Spleen (tissue), 11 donors: Measurements from ENCODE around the gene PCDHGA10. TPM values are rescaled to one million over a fixed set of nuclear protein-coding genes. Genes with fewer than 3 reads are reported as not detected.
A peak's percentile ranks its signal among the peaks of the same experiment; 100 is the strongest.
"Not testable (repeated sequence)": the region's sequence is repeated elsewhere in the genome, so short reads cannot be mapped to it uniquely, and the experiment has no call there.

Experiments
- DNase-seq: peaks from one replicate; pipeline ENCODE4 v3.0.0-alpha.2; 2020
- H3K27ac ChIP-seq, 8 donors: fragments of 200-600 bp; sonication (generic) in 7 of 8; 1 replicate in 4 of 8; 2 replicates in 4 of 8; pipeline versions ENCODE4 v1.5.0 to v1.8.0; 2016 to 2021; ENCODE audit warnings: inconsistent platforms in 4 of 8, mild to moderate bottlenecking in 4 of 8, moderate library complexity in 1 of 8
- H3K27me3 ChIP-seq, 7 donors: fragments of 200-600 bp; sonication (generic) in 6 of 7; replicated peaks in 1 of 7; 1 replicate in 4 of 7; 2 replicates in 3 of 7; pipeline versions ENCODE4 v1.5.0 to v1.8.0; 2016 to 2021; ENCODE audit warnings: inconsistent platforms in 3 of 7, mild to moderate bottlenecking in 1 of 7
- H3K36me3 ChIP-seq, 6 donors: fragments of 200-600 bp; sonication (generic) in 5 of 6; 1 replicate in 4 of 6; 2 replicates in 2 of 6; pipeline versions ENCODE4 v1.5.0 to v1.8.0; 2016 to 2021; ENCODE audit warnings: inconsistent platforms in 2 of 6
- H3K4me1 ChIP-seq, 6 donors: fragments of 200-600 bp; sonication (generic) in 5 of 6; 1 replicate in 3 of 6; 2 replicates in 3 of 6; pipeline versions ENCODE4 v1.5.0 to v1.8.0; 2016 to 2021; ENCODE audit warnings: inconsistent platforms in 3 of 6
- H3K4me3 ChIP-seq, 8 donors: fragments of 200-600 bp; sonication (generic) in 7 of 8; 1 replicate in 4 of 8; 2 replicates in 4 of 8; pipeline versions ENCODE4 v1.5.0 to v1.8.0; 2016 to 2021; ENCODE audit warnings: inconsistent platforms in 4 of 8, mild to moderate bottlenecking in 4 of 8, moderate library complexity in 2 of 8
- H3K9me3 ChIP-seq, 8 donors: fragments of 200-600 bp; sonication (generic) in 7 of 8; 1 replicate in 4 of 8; 2 replicates in 4 of 8; pipeline versions ENCODE4 v1.5.0 to v1.8.0; 2016 to 2021; ENCODE audit warnings: inconsistent platforms in 4 of 8
- CTCF ChIP-seq, 11 experiments: fragments of 200-600 bp in 7 of 11; fragments of 450-650 bp in 4 of 11; sonication (generic) in 4 of 11; IDR thresholded peaks in 8 of 11; conservative IDR thresholded peaks in 3 of 11; 1 replicate in 7 of 11; 2 replicates in 4 of 11; pipeline versions ENCODE4 v1.4.0 to v1.8.0; 2016 to 2021; ENCODE audit warnings: antibody characterized with exemption in 11 of 11, inconsistent platforms in 4 of 11, mild to moderate bottlenecking in 1 of 11
- POLR2A ChIP-seq, 3 donors: fragments of 450-650 bp; IDR thresholded peaks; one replicate each; pipeline ENCODE4 v1.5.1; 2017; ENCODE audit warnings: antibody characterized with exemption in 3 of 3, mild to moderate bottlenecking in 1 of 3
- POLR2AphosphoS5 ChIP-seq, 3 donors: sonication (generic); formaldehyde crosslinking; IDR thresholded peaks; one replicate each; pipeline ENCODE4 v1.5.1; 2017; ENCODE audit warnings: antibody characterized with exemption in 3 of 3
- WGBS, 5 donors: extraction: QIAGEN DNeasy Blood & Tissue Kit in 3 of 5; methylation state at CpG; one replicate each; pipeline versions ENCODE4 v1.1.5 to v1.1.7; 2013 to 2018; 5-methylcytosine and 5-hydroxymethylcytosine counted together
- intact Hi-C: fragments of 100-400 bp; cut with DNase I; formaldehyde crosslinking; loops from one replicate; pipeline ENCODE4 v1.15.0; 2023; ENCODE audit warnings: low total_unique reads
- polyA plus RNA-seq, 3 donors: library from polyadenylated mRNA; stranded (reverse); fragments of 200-250 nt; gene quantifications; one replicate each; pipeline ENCODE4 v1.2.1, GENCODE V29; 2013
- total RNA-seq, 7 donors: library from RNA; depleted of rRNA in 3 of 7; stranded (reverse); fragments of >200 nt in 3 of 7; fragmentation: NEBNext Ultra II Directional in 4 of 7; extraction: Animal tissue kit (Norgen Biotek cat#: 25700) in 4 of 7; gene quantifications; one replicate each; pipeline versions ENCODE4 v1.1.0 to v1.2.1, GENCODE V29; 2016 to 2021
- donor health status: healthy with polysubstance abuse.
- donor health status: DM: no; HTN: no; CAD: no; lungs with moderate emphysema.
- donor health status: DM: no; HTN: no; CAD: no.
- donor health status: Bipolar disorder and iron deficiency.
- donor health status: healthy.
- donor health status: DM: no; HTN: no; CAD: no.
- donor health status: DM: yes; HTN: yes; CAD: no.

PCDHGA10 gene
- total and polyA plus RNA-seq, 10 donors, result 0.15 to 6.9 (median 4.3) TPM

GRCh38 chr5:141384471-141385267, 28.1 kb upstream of the PCDHGA10 start:
- TF ChIP-seq CTCF (IDR thresholded peaks at IDR 0.05 in 8 of 11, conservative IDR thresholded peaks at IDR 0.05 in 3 of 11) (no peak), POLR2AphosphoS5 (IDR thresholded peaks at IDR 0.05) (no peak)
- Histone ChIP-seq H3K4me3 (no peak overlapping the region), H3K9me3 (peaks cover 0 to 98% (median 96%) of the 10 kb centered on the region in 8 donors), H3K27me3 (peaks cover 0 to 90% (median 25%) of the 10 kb centered on the region in 7 donors), H3K27ac (no peak overlapping the region), H3K4me1 (no peaks in the 10 kb centered on the region), H3K36me3 (peaks cover 0 to 5% (median 0%) of the 10 kb centered on the region in 6 donors)
- intact Hi-C loops, result no loop called here
- 45 to 60% (median 52%) methylated on average over 26 to 43 of the region's 43 CpGs for WGBS, 5 donors
- DNase-seq, result no peak

GRCh38 chr5:141387557-141388311, 25.1 kb upstream of the PCDHGA10 start, which contains the start of gene PCDHGB4:
PCDHGB4 (plus strand) TSS chr5:141387698; CDS start chr5:141387885, 187 bp downstream.
- DNase-seq, intact Hi-C loops, H3K4me1 ChIP-seq, H3K36me3 ChIP-seq, H3K27ac ChIP-seq: not testable (repeated sequence)
- peaks cover 0 to 96% (median 16%) of the 10 kb centered on the region in 7 donors for H3K27me3 ChIP-seq
- H3K4me3 ChIP-seq, result peak within 1 kb of the TSS in 2 of 8 donors; percentile 2 to 50
- WGBS, 5 donors, result 12 to 20% (median 16%) methylated on average over 19 to 21 of the region's 40 CpGs
- TF ChIP-seq CTCF (IDR thresholded peaks at IDR 0.05 in 8 of 11, conservative IDR thresholded peaks at IDR 0.05 in 3 of 11), result peak in 4 of 11 experiments; percentile 19 to 33 (median 26)
- H3K9me3 ChIP-seq, result peaks cover 0 to 97% (median 96%) of the 10 kb centered on the region in 8 donors

- 44 to 54% (median 48%) methylated on average over 10 of the region's 10 CpGs for WGBS, 5 donors
- H3K4me1 ChIP-seq, result no peaks in the 10 kb centered on the region
- peaks cover 0 to 10% (median 0%) of the 10 kb centered on the region in 6 donors for H3K36me3 ChIP-seq
- H3K27ac ChIP-seq, result no peak overlapping the region
- no peak for DNase-seq
- H3K9me3 ChIP-seq, result peaks cover 0 to 97% (median 96%) of the 10 kb centered on the region in 8 donors
- peaks cover 0 to 96% (median 8%) of the 10 kb centered on the region in 7 donors for H3K27me3 ChIP-seq
- no peak for TF ChIP-seq POLR2A (IDR thresholded peaks at IDR 0.05)
- no peak for TF ChIP-seq POLR2AphosphoS5 (IDR thresholded peaks at IDR 0.05)
- TF ChIP-seq CTCF (IDR thresholded peaks at IDR 0.05 in 8 of 11, conservative IDR thresholded peaks at IDR 0.05 in 3 of 11), result no peak
- H3K4me3 ChIP-seq, result no peak overlapping the region
- intact Hi-C loops, result no loop called here
Observed at GRCh38 chr5:141388661-141389060, 24.1 kb upstream of the PCDHGA10 start.
